ENCODE measurements around the gene C16orf46. TPM values are rescaled to one million over a fixed set of nuclear protein-coding genes. Genes with fewer than 3 reads are reported as not detected.

C16orf46 gene
- total and polyA plus RNA-seq, 9 of the 15 experiments (the other 6 are each of a cell fraction or from before 2014, with no cell fraction given), result 0.10 to 0.98 (median 0.41) TPM; not detected in 1

DNA sequence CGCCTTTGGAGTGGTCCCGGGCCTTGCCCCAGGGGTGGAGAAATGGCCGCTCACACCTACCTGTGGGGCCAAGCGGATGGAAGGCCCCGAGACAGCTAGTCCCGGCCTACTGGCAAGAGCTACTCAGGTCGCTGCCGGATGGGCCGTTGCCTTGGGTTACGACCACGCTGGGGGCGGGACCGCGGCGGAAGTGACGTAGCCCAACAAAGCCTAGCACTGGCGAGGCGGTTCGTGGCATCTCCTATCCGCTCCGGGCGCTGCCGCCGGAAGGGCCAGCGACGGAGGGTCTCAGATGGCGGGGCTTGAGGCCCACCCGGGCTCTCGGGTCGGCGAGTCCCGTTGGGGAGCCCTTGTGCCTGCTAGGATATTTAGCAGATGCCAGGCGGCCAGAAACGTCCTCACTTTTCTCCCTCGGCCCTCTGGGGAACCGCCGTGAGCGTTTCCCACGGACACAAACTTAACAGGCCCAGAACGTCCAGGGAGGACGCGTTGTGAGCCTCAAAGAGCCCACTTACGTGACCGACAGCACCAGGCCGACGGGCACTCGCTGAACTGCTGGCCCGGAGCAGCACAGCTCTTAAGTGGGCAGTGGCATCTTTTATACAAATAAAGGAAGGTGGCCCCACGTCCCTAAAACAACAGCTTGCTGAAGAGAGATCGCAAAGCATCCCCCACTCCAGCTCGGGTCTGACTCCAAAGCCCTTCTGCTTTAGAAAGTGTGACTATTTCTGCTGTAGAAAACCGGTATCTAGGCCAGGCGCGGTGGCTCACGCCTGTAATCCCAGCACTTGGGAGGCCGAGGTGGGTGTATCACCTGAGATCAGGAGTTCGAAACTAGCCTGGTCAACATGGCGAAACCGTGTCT lies at the start of gene C16orf46 (continued):
- TF ChIP-seq E2F6 (IDR thresholded peaks at IDR 0.05; ENCODE audit: borderline replicate concordance in 1 of 2, extremely low read depth in 1 of 2, insufficient read depth in 1 of 2, insufficient read length in 1 of 2, low read depth in 1 of 2, low read length in 1 of 2, poor library complexity in 1 of 2, severe bottlenecking in 1 of 2), result peak in 1 of 2 experiments; percentile 34
- 0 out of 2 replicates have a peak, but pooled peaks have one; percentile 32 for TF ChIP-seq TCFL5 (CRISPR knock-in tag; conservative IDR thresholded peaks at IDR 0.05)
- TF ChIP-seq PHF8 (IDR thresholded peaks at IDR 0.05; ENCODE audit: borderline replicate concordance, low read length), result peak; percentile 96
- TF ChIP-seq ZNF561 (CRISPR knock-in tag; conservative IDR thresholded peaks at IDR 0.05), result 0 out of 2 replicates have a peak, but pooled peaks have one; percentile 32
- TF ChIP-seq TEAD4 (IDR thresholded peaks at IDR 0.05; ENCODE audit: low read length), result 0 out of 2 replicates have a peak, but pooled peaks have one; percentile 21
- no peak for TF ChIP-seq TEAD4 (CRISPR knock-in tag; IDR thresholded peaks at IDR 0.05; ENCODE audit: borderline replicate concordance)
- peak; percentile 54; the same call in 1 of the 2 replicates for TF ChIP-seq ATF3 (IDR thresholded peaks at IDR 0.05)
- TF ChIP-seq ATF3 (CRISPR knock-in tag; conservative IDR thresholded peaks at IDR 0.05), result 0 out of 2 replicates have a peak, but pooled peaks have one; percentile 46
- peak; percentile 99 for TF ChIP-seq ZFX (CRISPR knock-in tag; IDR thresholded peaks at IDR 0.05)
- no peak for TF ChIP-seq CCAR2 (IDR thresholded peaks at IDR 0.05; ENCODE audit: low read depth, low read length)
- no peak for TF ChIP-seq ATF2 (CRISPR knock-in tag; IDR thresholded peaks at IDR 0.05)
- TF ChIP-seq ETV1 (tag; conservative IDR thresholded peaks at IDR 0.05; ENCODE audit: low read depth), result peak; percentile 92
- no peak for TF ChIP-seq HDAC8 (tag; IDR thresholded peaks at IDR 0.05)
- peak; percentile 97 for TF ChIP-seq RBFOX2 (IDR thresholded peaks at IDR 0.05; ENCODE audit: low read depth, low read length)
- peak; percentile 55; the same call in 1 of the 2 replicates for TF ChIP-seq ATF1 (CRISPR knock-in tag; IDR thresholded peaks at IDR 0.05)
- TF ChIP-seq ATF1 (tag; IDR thresholded peaks at IDR 0.05), result peak; percentile 97
- no peak for TF ChIP-seq IRF2 (CRISPR knock-in tag; IDR thresholded peaks at IDR 0.05)
- TF ChIP-seq, protein P1, sequence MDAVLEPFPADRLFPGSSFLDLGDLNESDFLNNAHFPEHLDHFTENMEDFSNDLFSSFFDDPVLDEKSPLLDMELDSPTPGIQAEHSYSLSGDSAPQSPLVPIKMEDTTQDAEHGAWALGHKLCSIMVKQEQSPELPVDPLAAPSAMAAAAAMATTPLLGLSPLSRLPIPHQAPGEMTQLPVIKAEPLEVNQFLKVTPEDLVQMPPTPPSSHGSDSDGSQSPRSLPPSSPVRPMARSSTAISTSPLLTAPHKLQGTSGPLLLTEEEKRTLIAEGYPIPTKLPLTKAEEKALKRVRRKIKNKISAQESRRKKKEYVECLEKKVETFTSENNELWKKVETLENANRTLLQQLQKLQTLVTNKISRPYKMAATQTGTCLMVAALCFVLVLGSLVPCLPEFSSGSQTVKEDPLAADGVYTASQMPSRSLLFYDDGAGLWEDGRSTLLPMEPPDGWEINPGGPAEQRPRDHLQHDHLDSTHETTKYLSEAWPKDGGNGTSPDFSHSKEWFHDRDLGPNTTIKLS (IDR thresholded peaks at IDR 0.05; ENCODE audit: borderline replicate concordance, low read depth), result peak; percentile 85
- 0 out of 2 replicates have a peak, but pooled peaks have one; percentile 52 for TF ChIP-seq ZNF445 (CRISPR knock-in tag; IDR thresholded peaks at IDR 0.05; ENCODE audit: low read depth)
- TF ChIP-seq ZNF134 (CRISPR knock-in tag; conservative IDR thresholded peaks at IDR 0.05), result peak; percentile 44; the same call in 1 of the 2 replicates
